GM23338 (cell line): ENCODE data around the gene TMED7. TPM values are rescaled to one million over a fixed set of nuclear protein-coding genes. Genes with fewer than 3 reads are reported as not detected.
A peak's percentile ranks its signal among the peaks of the same experiment; 100 is the strongest.

Source experiments
- ATAC-seq: fragments of 200-7000 bp; cut with Tn5 transposase; 3 replicates; pipeline ENCODE4 v1.9.1; 2020
- DNase-seq: peaks from one replicate; pipeline ENCODE4 v3.0.0-alpha.2; 2015; ENCODE audit warnings: low spot score
- H2AFZ ChIP-seq: fragments of 200-600 bp; sonication (generic); 2 replicates; pipeline ENCODE4 v1.8.0; 2016; ENCODE audit warnings: antibody characterized with exemption, mild to moderate bottlenecking, moderate library complexity
- H3F3A ChIP-seq: fragments of 200-600 bp; sonication (generic); replicated peaks from 2 replicates; pipeline ENCODE4 v1.8.0; 2017; ENCODE audit warnings: antibody characterized with exemption, mixed run types, low read depth
- H3K27ac ChIP-seq: fragments of 200-600 bp; sonication (generic); 2 replicates; pipeline ENCODE4 v1.6.1; 2016; ENCODE audit warnings: low read depth
- H3K27me3 ChIP-seq: fragments of 200-600 bp; sonication (generic); 2 replicates; pipeline ENCODE4 v1.8.0; 2016; ENCODE audit warnings: mild to moderate bottlenecking, mixed run types, moderate library complexity; ENCODE audit not compliant: insufficient read depth
- H3K36me3 ChIP-seq: fragments of 200-600 bp; sonication (generic); 2 replicates; pipeline ENCODE4 v1.8.0; 2016; ENCODE audit warnings: mild to moderate bottlenecking; ENCODE audit not compliant: insufficient read depth
- H3K4me1 ChIP-seq: fragments of 200-600 bp; sonication (generic); 2 replicates; pipeline ENCODE4 v1.8.0; 2016; ENCODE audit warnings: mild to moderate bottlenecking, moderate library complexity; ENCODE audit not compliant: insufficient read depth
- H3K4me2 ChIP-seq: fragments of 200-600 bp; sonication (generic); 2 replicates; pipeline ENCODE4 v1.7.1; 2017; ENCODE audit warnings: mixed run types
- H3K4me3 ChIP-seq: fragments of 200-600 bp; sonication (generic); 2 replicates; pipeline ENCODE4 v1.6.1; 2016; ENCODE audit warnings: mixed run types
- H3K79me2 ChIP-seq: fragments of 200-600 bp; sonication (generic); replicated peaks from 2 replicates; pipeline ENCODE4 v1.8.0; 2017; ENCODE audit warnings: mild to moderate bottlenecking; ENCODE audit not compliant: insufficient read depth
- H3K9me2 ChIP-seq: fragments of 200-600 bp; sonication (generic); 2 replicates; pipeline ENCODE4 v1.8.0; 2017; ENCODE audit not compliant: insufficient read depth
- H4K20me1 ChIP-seq: fragments of 200-600 bp; sonication (generic); replicated peaks from 2 replicates; pipeline ENCODE4 v1.8.0; 2017; ENCODE audit warnings: mild to moderate bottlenecking; ENCODE audit not compliant: insufficient read depth
- H3K27ac Mint-ChIP-seq: 2 replicates; pipeline ENCODE4 v1.8.0; 2020; ENCODE audit warnings: inconsistent platforms, mild to moderate bottlenecking, moderate library complexity, mixed read lengths
- H3K27me3 Mint-ChIP-seq: 3 replicates; pipeline ENCODE4 v1.8.0; 2022; ENCODE audit warnings: low read depth, mild to moderate bottlenecking, moderate library complexity, mixed read lengths, inconsistent platforms; ENCODE audit not compliant: insufficient read depth, poor library complexity
- H3K36me3 Mint-ChIP-seq: 3 replicates; pipeline ENCODE4 v1.8.0; 2021; ENCODE audit warnings: low read depth, mild to moderate bottlenecking, inconsistent platforms, moderate library complexity, mixed read lengths
- H3K4me1 Mint-ChIP-seq: 3 replicates; pipeline ENCODE4 v1.8.0; 2020; ENCODE audit warnings: mild to moderate bottlenecking, inconsistent platforms, mixed read lengths
- H3K4me3 Mint-ChIP-seq: 3 replicates; pipeline ENCODE4 v1.8.0; 2021; ENCODE audit warnings: moderate library complexity, mild to moderate bottlenecking, inconsistent platforms, mixed read lengths
- H3K9me3 Mint-ChIP-seq: 3 replicates; pipeline ENCODE4 v1.8.0; 2020; ENCODE audit warnings: moderate library complexity, mild to moderate bottlenecking, inconsistent platforms, mixed read lengths
- CREB1 ChIP-seq: fragments of 250-450 bp; sonication (Bioruptor Pico); IDR thresholded peaks from 2 replicates; pipeline ENCODE4 v1.5.0; 2020; ENCODE audit warnings: low read depth, mild to moderate bottlenecking, moderate library complexity
- EZH2 ChIP-seq: fragments of 200-600 bp; sonication (generic); IDR thresholded peaks from one replicate; pipeline ENCODE4 v1.8.0; 2017; ENCODE audit warnings: antibody characterized with exemption, mild to moderate bottlenecking, low read depth; ENCODE audit not compliant: unreplicated experiment
- EZH2phosphoT487 ChIP-seq: fragments of 200-600 bp; sonication (generic); IDR thresholded peaks from one replicate; pipeline ENCODE4 v1.8.1; 2018; ENCODE audit warnings: antibody characterized with exemption; ENCODE audit not compliant: unreplicated experiment
- JUNB ChIP-seq: IDR thresholded peaks from one replicate; pipeline ENCODE4 v1.6.1; 2016; ENCODE audit warnings: antibody characterized with exemption; ENCODE audit not compliant: unreplicated experiment
- NANOG ChIP-seq: IDR thresholded peaks from 2 replicates; pipeline ENCODE4 v1.6.1; 2016; ENCODE audit warnings: antibody characterized with exemption, borderline replicate concordance
- POLR2AphosphoS5 ChIP-seq: IDR thresholded peaks from 2 replicates; pipeline ENCODE4 v1.6.1; 2016; ENCODE audit warnings: antibody characterized with exemption, low read depth
- STAT1 ChIP-seq: IDR thresholded peaks from one replicate; pipeline ENCODE4 v1.6.1; 2016; ENCODE audit warnings: antibody characterized with exemption; ENCODE audit not compliant: unreplicated experiment
- ZNF114 ChIP-seq: fragments of 250-450 bp; sonication (Bioruptor Pico); IDR thresholded peaks from 2 replicates; pipeline ENCODE4 v1.5.0; 2020; ENCODE audit warnings: mild to moderate bottlenecking, moderate library complexity
- ZNF331 ChIP-seq: fragments of 250-450 bp; sonication (Bioruptor Pico); IDR thresholded peaks from 2 replicates; pipeline ENCODE4 v1.5.0; 2020; ENCODE audit warnings: low read depth, mild to moderate bottlenecking, moderate library complexity
- polyA plus RNA-seq: library from polyadenylated mRNA; unstranded; fragments of >200 nt; fragmentation: Nextera tagmentation; extraction: Ambion mirVana; gene quantifications from 2 replicates; pipeline ENCODE4 v1.2.1, GENCODE V29; 2016
- total RNA-seq: library from RNA; depleted of rRNA; stranded (reverse); fragments of >200 nt; shearing (Covaris generic); gene quantifications from 2 replicates; pipeline ENCODE4 v1.2.3, GENCODE V29; 2014
- TF ChIP-seq, protein P1 (sequence below): fragments of 250-450 bp; sonication (Bioruptor Pico); IDR thresholded peaks from 2 replicates; pipeline ENCODE4 v1.5.0; 2020; ENCODE audit warnings: mild to moderate bottlenecking, moderate library complexity
- TF ChIP-seq, protein P2 (sequence below), 2 experiments: fragments of 200-600 bp in 1 of 2; sonication (generic) in 1 of 2; conservative IDR thresholded peaks; 2 replicates each; pipeline versions ENCODE4 v1.5.1 to v1.6.1; 2016 to 2017; ENCODE audit warnings: antibody characterized with exemption in 2 of 2, low read depth in 2 of 2, mild to moderate bottlenecking in 2 of 2, moderate library complexity in 1 of 2

The TMED7 gene
- total and polyA plus RNA-seq, 2 experiments from 2014 or later = 30.2 to 158 TPM

DNA sequence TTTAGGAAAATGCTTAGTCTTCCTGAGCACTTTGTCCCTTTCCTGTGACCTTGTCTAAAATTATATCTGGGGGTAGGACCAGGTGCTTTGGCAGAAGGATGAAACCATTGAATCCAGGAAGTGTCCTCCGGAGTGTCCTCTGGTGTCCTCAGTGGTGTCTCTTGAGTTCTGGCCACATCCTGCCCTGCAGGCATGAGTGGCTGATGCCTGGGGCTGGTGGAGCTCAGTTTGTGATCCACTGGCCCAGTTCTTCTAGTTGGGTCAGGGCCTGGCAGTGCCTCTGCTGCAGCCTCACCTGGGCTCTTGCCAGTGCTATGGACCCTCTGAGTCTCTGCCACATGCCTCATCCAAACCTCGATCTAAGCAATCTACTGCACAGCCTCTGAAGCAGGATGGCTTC, 14.4 kb upstream of the TMED7 start:
- H2AFZ ChIP-seq = peak overlapping the region; percentile 74; the same call in 1 of the 2 replicates
- no peaks in the 10 kb centered on the region for H3K27me3 ChIP-seq
- Mint-ChIP-seq H3K27me3 (peaks cover 3% of the 10 kb centered on the region), H3K4me3 (no peak overlapping the region), H3K27ac (no peak overlapping the region), H3K9me3 (no peaks in the 10 kb centered on the region), H3K4me1 (peaks cover 32% of the 10 kb centered on the region), H3K36me3 (no peaks in the 10 kb centered on the region)
- peaks cover 18% of the 10 kb centered on the region for H3K4me1 ChIP-seq
- TF ChIP-seq EZH2 = no peak
- no peak for TF ChIP-seq NANOG
- no peak for TF ChIP-seq ZNF331 (CRISPR knock-in tag)
- TF ChIP-seq, protein P1, sequence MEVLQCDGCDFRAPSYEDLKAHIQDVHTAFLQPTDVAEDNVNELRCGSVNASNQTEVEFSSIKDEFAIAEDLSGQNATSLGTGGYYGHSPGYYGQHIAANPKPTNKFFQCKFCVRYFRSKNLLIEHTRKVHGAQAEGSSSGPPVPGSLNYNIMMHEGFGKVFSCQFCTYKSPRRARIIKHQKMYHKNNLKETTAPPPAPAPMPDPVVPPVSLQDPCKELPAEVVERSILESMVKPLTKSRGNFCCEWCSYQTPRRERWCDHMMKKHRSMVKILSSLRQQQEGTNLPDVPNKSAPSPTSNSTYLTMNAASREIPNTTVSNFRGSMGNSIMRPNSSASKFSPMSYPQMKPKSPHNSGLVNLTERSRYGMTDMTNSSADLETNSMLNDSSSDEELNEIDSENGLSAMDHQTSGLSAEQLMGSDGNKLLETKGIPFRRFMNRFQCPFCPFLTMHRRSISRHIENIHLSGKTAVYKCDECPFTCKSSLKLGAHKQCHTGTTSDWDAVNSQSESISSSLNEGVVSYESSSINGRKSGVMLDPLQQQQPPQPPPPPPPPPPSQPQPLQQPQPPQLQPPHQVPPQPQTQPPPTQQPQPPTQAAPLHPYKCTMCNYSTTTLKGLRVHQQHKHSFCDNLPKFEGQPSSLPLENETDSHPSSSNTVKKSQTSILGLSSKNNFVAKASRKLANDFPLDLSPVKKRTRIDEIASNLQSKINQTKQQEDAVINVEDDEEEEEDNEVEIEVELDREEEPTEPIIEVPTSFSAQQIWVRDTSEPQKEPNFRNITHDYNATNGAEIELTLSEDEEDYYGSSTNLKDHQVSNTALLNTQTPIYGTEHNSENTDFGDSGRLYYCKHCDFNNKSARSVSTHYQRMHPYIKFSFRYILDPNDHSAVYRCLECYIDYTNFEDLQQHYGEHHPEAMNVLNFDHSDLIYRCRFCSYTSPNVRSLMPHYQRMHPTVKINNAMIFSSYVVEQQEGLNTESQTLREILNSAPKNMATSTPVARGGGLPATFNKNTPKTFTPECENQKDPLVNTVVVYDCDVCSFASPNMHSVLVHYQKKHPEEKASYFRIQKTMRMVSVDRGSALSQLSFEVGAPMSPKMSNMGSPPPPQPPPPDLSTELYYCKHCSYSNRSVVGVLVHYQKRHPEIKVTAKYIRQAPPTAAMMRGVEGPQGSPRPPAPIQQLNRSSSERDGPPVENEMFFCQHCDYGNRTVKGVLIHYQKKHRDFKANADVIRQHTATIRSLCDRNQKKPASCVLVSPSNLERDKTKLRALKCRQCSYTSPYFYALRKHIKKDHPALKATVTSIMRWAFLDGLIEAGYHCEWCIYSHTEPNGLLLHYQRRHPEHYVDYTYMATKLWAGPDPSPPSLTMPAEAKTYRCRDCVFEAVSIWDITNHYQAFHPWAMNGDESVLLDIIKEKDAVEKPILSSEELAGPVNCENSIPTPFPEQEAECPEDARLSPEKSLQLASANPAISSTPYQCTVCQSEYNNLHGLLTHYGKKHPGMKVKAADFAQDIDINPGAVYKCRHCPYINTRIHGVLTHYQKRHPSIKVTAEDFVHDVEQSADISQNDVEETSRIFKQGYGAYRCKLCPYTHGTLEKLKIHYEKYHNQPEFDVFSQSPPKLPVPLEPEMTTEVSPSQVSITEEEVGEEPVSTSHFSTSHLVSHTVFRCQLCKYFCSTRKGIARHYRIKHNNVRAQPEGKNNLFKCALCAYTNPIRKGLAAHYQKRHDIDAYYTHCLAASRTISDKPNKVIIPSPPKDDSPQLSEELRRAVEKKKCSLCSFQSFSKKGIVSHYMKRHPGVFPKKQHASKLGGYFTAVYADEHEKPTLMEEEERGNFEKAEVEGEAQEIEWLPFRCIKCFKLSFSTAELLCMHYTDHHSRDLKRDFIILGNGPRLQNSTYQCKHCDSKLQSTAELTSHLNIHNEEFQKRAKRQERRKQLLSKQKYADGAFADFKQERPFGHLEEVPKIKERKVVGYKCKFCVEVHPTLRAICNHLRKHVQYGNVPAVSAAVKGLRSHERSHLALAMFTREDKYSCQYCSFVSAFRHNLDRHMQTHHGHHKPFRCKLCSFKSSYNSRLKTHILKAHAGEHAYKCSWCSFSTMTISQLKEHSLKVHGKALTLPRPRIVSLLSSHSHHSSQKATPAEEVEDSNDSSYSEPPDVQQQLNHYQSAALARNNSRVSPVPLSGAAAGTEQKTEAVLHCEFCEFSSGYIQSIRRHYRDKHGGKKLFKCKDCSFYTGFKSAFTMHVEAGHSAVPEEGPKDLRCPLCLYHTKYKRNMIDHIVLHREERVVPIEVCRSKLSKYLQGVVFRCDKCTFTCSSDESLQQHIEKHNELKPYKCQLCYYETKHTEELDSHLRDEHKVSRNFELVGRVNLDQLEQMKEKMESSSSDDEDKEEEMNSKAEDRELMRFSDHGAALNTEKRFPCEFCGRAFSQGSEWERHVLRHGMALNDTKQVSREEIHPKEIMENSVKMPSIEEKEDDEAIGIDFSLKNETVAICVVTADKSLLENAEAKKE = no peak
- no peak overlapping the region for H3K4me2 ChIP-seq
- no peak overlapping the region for H3K4me3 ChIP-seq
- no peaks in the 10 kb centered on the region for H3K79me2 ChIP-seq
- H3K27ac ChIP-seq = no peak overlapping the region
- no peaks in the 10 kb centered on the region for H3F3A ChIP-seq
- ATAC-seq (no peak), DNase-seq (no peak)
- H3K9me2 ChIP-seq = no peaks in the 10 kb centered on the region
- no peaks in the 10 kb centered on the region for H4K20me1 ChIP-seq
- no peaks in the 10 kb centered on the region for H3K36me3 ChIP-seq

DNA sequence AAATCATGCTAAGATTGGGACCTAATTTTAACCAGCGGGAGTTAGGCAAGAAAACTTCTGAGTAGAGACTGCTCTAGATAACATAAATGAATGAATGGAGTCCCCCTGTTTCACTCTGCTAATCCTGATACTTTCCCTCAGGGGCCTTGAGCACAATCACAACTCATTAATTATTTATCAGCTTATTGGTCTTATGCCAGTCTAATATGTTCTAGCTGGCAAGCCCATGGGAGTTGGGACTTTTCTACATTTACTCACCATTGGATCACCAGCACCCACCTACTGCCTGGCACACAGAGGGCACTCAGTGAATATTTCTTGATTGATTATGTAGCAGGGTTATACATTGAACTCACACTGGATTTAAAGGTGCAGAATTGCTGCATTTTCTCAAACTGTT, 13.5 kb upstream of the TMED7 start:
- Histone ChIP-seq H3K79me2 (no peaks in the 10 kb centered on the region), H3K4me2 (no peak overlapping the region), H3K27me3 (no peaks in the 10 kb centered on the region), H3F3A (no peaks in the 10 kb centered on the region), H2AFZ (peak overlapping the region; percentile 72; the same call in 1 of the 2 replicates), H4K20me1 (no peaks in the 10 kb centered on the region), H3K36me3 (no peaks in the 10 kb centered on the region), H3K27ac (no peak overlapping the region), H3K9me2 (no peaks in the 10 kb centered on the region), H3K4me3 (no peak overlapping the region), H3K4me1 (peaks cover 19% of the 10 kb centered on the region)
- DNase-seq (no peak), ATAC-seq (no peak)
- peaks cover 3% of the 10 kb centered on the region for H3K27me3 Mint-ChIP-seq
- no peak overlapping the region for H3K4me3 Mint-ChIP-seq
- TF ChIP-seq EZH2 (no peak), ZNF114 (CRISPR knock-in tag) (no peak), ZNF331 (CRISPR knock-in tag) (no peak), NANOG (no peak), STAT1 (no peak), CREB1 (CRISPR knock-in tag) (no peak), EZH2phosphoT487 (no peak), POLR2AphosphoS5 (no peak), JUNB (no peak)
- TF ChIP-seq, protein P2, sequence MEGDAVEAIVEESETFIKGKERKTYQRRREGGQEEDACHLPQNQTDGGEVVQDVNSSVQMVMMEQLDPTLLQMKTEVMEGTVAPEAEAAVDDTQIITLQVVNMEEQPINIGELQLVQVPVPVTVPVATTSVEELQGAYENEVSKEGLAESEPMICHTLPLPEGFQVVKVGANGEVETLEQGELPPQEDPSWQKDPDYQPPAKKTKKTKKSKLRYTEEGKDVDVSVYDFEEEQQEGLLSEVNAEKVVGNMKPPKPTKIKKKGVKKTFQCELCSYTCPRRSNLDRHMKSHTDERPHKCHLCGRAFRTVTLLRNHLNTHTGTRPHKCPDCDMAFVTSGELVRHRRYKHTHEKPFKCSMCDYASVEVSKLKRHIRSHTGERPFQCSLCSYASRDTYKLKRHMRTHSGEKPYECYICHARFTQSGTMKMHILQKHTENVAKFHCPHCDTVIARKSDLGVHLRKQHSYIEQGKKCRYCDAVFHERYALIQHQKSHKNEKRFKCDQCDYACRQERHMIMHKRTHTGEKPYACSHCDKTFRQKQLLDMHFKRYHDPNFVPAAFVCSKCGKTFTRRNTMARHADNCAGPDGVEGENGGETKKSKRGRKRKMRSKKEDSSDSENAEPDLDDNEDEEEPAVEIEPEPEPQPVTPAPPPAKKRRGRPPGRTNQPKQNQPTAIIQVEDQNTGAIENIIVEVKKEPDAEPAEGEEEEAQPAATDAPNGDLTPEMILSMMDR (conservative IDR thresholded peaks at IDR 0.05; ENCODE audit: low read depth in 2 of 2) = no peak
- peaks cover 36% of the 10 kb centered on the region for H3K4me1 Mint-ChIP-seq
- H3K9me3 Mint-ChIP-seq = no peaks in the 10 kb centered on the region
- H3K27ac Mint-ChIP-seq = no peak overlapping the region
- no peaks in the 10 kb centered on the region for H3K36me3 Mint-ChIP-seq
